ENCODE data around the gene PDSS2. TPM values are rescaled to one million over a fixed set of nuclear protein-coding genes. Genes with fewer than 3 reads are reported as not detected.
"Not testable (repeated sequence)": the region's sequence is repeated elsewhere in the genome, so short reads cannot be mapped to it uniquely, and the experiment has no call there.

PDSS2 gene
- total RNA-seq, 4 donors from 2014 or later = 2.3 to 16.9 (median 10.7) TPM

- Histone ChIP-seq H3K9me3 (no peaks in the 10 kb centered on the region), H3K4me1 (no peaks in the 10 kb centered on the region), H3K27ac (peak overlapping the region; percentile 85 to 95), H3K4me3 (peak overlapping the region; percentile 63 to 66), H3K27me3 (no peaks in the 10 kb centered on the region), H3K36me3 (no peaks in the 10 kb centered on the region)
- no peak for DNase-seq
- intact Hi-C loops (cut with DNase I; ENCODE audit: low total_unique reads) = no loop called here
- TF ChIP-seq CTCF (IDR thresholded peaks at IDR 0.05) = no peak
- TF ChIP-seq POLR2A (IDR thresholded peaks at IDR 0.05) = no peak
These were observed 29.0 kb upstream of the PDSS2 start for GRCh38 chr6:107488174-107488874.

GRCh38 chr6:107485157-107485556, 25.8 kb upstream of the PDSS2 start:
- Histone ChIP-seq H3K27me3 (no peaks in the 10 kb centered on the region), H3K36me3 (no peaks in the 10 kb centered on the region), H3K9me3 (no peaks in the 10 kb centered on the region), H3K4me3 (no peak overlapping the region), H3K27ac (no peak overlapping the region), H3K4me1 (no peaks in the 10 kb centered on the region)
- DNase-seq = no peak
- TF ChIP-seq POLR2A (IDR thresholded peaks at IDR 0.05) (no peak), CTCF (IDR thresholded peaks at IDR 0.05) (no peak)
- intact Hi-C loops (cut with DNase I; ENCODE audit: low total_unique reads) = no loop called here

- TF ChIP-seq POLR2A (IDR thresholded peaks at IDR 0.05) (no peak), CTCF (IDR thresholded peaks at IDR 0.05) (no peak)
- Histone ChIP-seq H3K4me3 (no peak overlapping the region), H3K27me3 (no peaks in the 10 kb centered on the region), H3K27ac (no peak overlapping the region), H3K4me1 (no peaks in the 10 kb centered on the region), H3K36me3 (no peaks in the 10 kb centered on the region), H3K9me3 (no peaks in the 10 kb centered on the region)
- no peak for DNase-seq
- intact Hi-C loops (cut with DNase I; ENCODE audit: low total_unique reads) = no loop called here
These were observed 19.8 kb upstream of the PDSS2 start for GRCh38 chr6:107479089-107479690.

- H3K4me3 ChIP-seq; H3K27me3 ChIP-seq; H3K27ac ChIP-seq; H3K4me1 ChIP-seq; intact Hi-C loops (cut with DNase I; ENCODE audit: low total_unique reads); H3K36me3 ChIP-seq; DNase-seq; H3K9me3 ChIP-seq: not testable (repeated sequence)
These were observed 16.5 kb upstream of the PDSS2 start for GRCh38 chr6:107475826-107476225.

- H3K27ac ChIP-seq; H3K27me3 ChIP-seq; H3K4me3 ChIP-seq; H3K36me3 ChIP-seq; DNase-seq; intact Hi-C loops (cut with DNase I; ENCODE audit: low total_unique reads); H3K4me1 ChIP-seq; H3K9me3 ChIP-seq: not testable (repeated sequence)
These were observed 16.0 kb upstream of the PDSS2 start for GRCh38 chr6:107475360-107475759.

GRCh38 chr6:107473660-107474059, 14.3 kb upstream of the PDSS2 start:
- Histone ChIP-seq H3K4me3 (no peak overlapping the region), H3K9me3 (no peaks in the 10 kb centered on the region), H3K4me1 (no peaks in the 10 kb centered on the region), H3K27ac (no peak overlapping the region), H3K36me3 (no peaks in the 10 kb centered on the region), H3K27me3 (no peaks in the 10 kb centered on the region)
- TF ChIP-seq POLR2A (IDR thresholded peaks at IDR 0.05) = no peak
- no peak for DNase-seq
- intact Hi-C loops (cut with DNase I; ENCODE audit: low total_unique reads) = no loop called here
